ENCODE measurements around the gene IQGAP2.
"Not testable (repeated sequence)": the region's sequence is repeated elsewhere in the genome, so short reads cannot be mapped to it uniquely, and the experiment has no call there.

Gene IQGAP2

GRCh38 chr5:76542887-76543690, 140.0 kb downstream of the IQGAP2 start:
- DNase-seq (ENCODE audit: low read depth), result peak; percentile 31

GRCh38 chr5:76544268-76544926, 141.3 kb downstream of the IQGAP2 start:
- peak; percentile 35 for DNase-seq (ENCODE audit: low read depth)

GRCh38 chr5:76545184-76545583, 142.1 kb downstream of the IQGAP2 start:
- no peak for DNase-seq (ENCODE audit: low read depth)

GRCh38 chr5:76546497-76547102, 143.5 kb downstream of the IQGAP2 start:
- DNase-seq (ENCODE audit: low read depth), result no peak

- no peak for DNase-seq (ENCODE audit: low read depth)
Observed at GRCh38 chr5:76547242-76547890, 144.3 kb downstream of the IQGAP2 start.

GRCh38 chr5:76547891-76548524, 144.9 kb downstream of the IQGAP2 start:
- no peak for DNase-seq (ENCODE audit: low read depth)

- no peak for DNase-seq (ENCODE audit: low read depth)
Observed at GRCh38 chr5:76548525-76549229, 145.6 kb downstream of the IQGAP2 start.

GRCh38 chr5:76550881-76551280, 147.8 kb downstream of the IQGAP2 start:
- DNase-seq (ENCODE audit: low read depth), result not testable (repeated sequence)

- DNase-seq (ENCODE audit: low read depth), result no peak
Observed at GRCh38 chr5:76552546-76552945, 149.5 kb downstream of the IQGAP2 start.

- DNase-seq (ENCODE audit: low read depth), result no peak
Observed at GRCh38 chr5:76553251-76553650, 150.2 kb downstream of the IQGAP2 start.

GRCh38 chr5:76555114-76555513, 152.0 kb downstream of the IQGAP2 start:
- DNase-seq (ENCODE audit: low read depth), result no peak

GRCh38 chr5:76555717-76556116, 152.6 kb downstream of the IQGAP2 start:
- DNase-seq (ENCODE audit: low read depth), result no peak

- no peak for DNase-seq (ENCODE audit: low read depth)
Observed at GRCh38 chr5:76556511-76557221, 153.6 kb downstream of the IQGAP2 start.

- DNase-seq (ENCODE audit: low read depth), result no peak
Observed at GRCh38 chr5:76560952-76561891, 158.1 kb downstream of the IQGAP2 start.

GRCh38 chr5:76561959-76562358, 158.9 kb downstream of the IQGAP2 start:
- DNase-seq (ENCODE audit: low read depth), result no peak

- DNase-seq (ENCODE audit: low read depth), result no peak
Observed at GRCh38 chr5:76565009-76565408, 161.9 kb downstream of the IQGAP2 start.

GRCh38 chr5:76570153-76570552, 167.1 kb downstream of the IQGAP2 start:
- no peak for DNase-seq (ENCODE audit: low read depth)

- no peak for DNase-seq (ENCODE audit: low read depth)
Observed at GRCh38 chr5:76571559-76571958, 168.5 kb downstream of the IQGAP2 start.

- DNase-seq (ENCODE audit: low read depth), result no peak
Observed at GRCh38 chr5:76576450-76576849, 173.4 kb downstream of the IQGAP2 start.

- DNase-seq (ENCODE audit: low read depth), result no peak
Observed at GRCh38 chr5:76576996-76577395, 173.9 kb downstream of the IQGAP2 start.
